Coronary artery (tissue), 2 donors: ENCODE measurements around the gene HOXB2.

Experiments
- DNase-seq: peaks from one replicate; pipeline ENCODE4 v3.0.0-alpha.2; 2017; ENCODE audit warnings: low spot score
- H3K27ac ChIP-seq, 2 donors: fragments of 200-600 bp; sonication (generic); one replicate each; pipeline ENCODE4 v1.5.1; 2016 to 2019
- H3K4me3 ChIP-seq: fragments of 200-600 bp; sonication (generic); 2 replicates; pipeline ENCODE4 v1.5.1; 2016; ENCODE audit warnings: mild to moderate bottlenecking, moderate library complexity
- TF ChIP-seq, protein P1 (sequence below): fragments of 200-600 bp; sonication (generic); IDR thresholded peaks from one replicate; pipeline ENCODE4 v1.5.1; 2019; ENCODE audit warnings: antibody characterized with exemption

Gene HOXB2

DNA sequence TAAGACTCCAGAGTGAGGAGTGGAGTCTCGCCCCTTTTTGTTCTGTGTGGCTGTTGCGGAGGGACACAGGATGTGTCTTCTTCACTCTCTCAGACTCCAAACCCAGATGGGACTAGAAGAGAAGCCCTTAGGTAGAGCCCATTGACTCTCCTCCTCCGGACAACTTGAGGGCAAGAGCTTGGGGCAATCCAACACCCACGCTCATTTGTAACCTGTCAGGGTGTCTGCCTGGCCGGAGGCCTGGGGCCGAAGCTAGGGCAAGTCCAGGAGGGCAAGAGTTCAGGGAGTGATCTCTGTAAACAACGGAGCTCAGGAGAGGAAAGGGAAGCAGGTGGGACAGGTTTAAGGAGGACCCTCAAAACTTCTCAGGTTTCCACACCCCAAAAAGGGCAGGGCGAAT lies 12.6 kb downstream of the HOXB2 start:
- H3K4me3 ChIP-seq: no peak overlapping the region
- no peak for DNase-seq
- TF ChIP-seq, protein P1, sequence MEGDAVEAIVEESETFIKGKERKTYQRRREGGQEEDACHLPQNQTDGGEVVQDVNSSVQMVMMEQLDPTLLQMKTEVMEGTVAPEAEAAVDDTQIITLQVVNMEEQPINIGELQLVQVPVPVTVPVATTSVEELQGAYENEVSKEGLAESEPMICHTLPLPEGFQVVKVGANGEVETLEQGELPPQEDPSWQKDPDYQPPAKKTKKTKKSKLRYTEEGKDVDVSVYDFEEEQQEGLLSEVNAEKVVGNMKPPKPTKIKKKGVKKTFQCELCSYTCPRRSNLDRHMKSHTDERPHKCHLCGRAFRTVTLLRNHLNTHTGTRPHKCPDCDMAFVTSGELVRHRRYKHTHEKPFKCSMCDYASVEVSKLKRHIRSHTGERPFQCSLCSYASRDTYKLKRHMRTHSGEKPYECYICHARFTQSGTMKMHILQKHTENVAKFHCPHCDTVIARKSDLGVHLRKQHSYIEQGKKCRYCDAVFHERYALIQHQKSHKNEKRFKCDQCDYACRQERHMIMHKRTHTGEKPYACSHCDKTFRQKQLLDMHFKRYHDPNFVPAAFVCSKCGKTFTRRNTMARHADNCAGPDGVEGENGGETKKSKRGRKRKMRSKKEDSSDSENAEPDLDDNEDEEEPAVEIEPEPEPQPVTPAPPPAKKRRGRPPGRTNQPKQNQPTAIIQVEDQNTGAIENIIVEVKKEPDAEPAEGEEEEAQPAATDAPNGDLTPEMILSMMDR: no peak
- H3K27ac ChIP-seq: no peak overlapping the region

DNA sequence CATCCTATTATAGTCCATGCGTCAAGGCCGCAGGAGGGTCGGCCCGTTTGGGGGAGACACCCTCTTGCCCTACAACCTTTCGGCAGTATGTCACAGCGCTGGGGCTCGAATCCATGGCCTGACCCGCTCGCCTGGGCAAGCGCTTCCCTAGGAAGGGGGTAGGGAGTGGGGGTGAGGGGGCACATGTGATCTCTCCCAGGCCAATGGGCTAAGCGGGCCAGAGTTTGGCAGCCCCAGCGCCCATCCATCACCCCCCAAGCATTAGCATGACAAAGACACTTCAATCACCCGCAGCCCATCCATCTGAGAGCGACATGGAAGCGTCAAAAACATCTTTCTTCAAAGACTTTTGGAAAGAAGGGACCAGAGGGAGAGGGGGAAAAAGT lies 14.0 kb downstream of the HOXB2 start, which contains the start of gene HOXB1:
HOXB1 (minus strand) TSS at position 125 of the 386 bp plus-strand sequence; CDS start at position 18, 107 bp downstream.
- H3K27ac ChIP-seq: no peak within 1 kb of the TSS
- no peak for DNase-seq
- TF ChIP-seq, protein P1: no peak

DNA sequence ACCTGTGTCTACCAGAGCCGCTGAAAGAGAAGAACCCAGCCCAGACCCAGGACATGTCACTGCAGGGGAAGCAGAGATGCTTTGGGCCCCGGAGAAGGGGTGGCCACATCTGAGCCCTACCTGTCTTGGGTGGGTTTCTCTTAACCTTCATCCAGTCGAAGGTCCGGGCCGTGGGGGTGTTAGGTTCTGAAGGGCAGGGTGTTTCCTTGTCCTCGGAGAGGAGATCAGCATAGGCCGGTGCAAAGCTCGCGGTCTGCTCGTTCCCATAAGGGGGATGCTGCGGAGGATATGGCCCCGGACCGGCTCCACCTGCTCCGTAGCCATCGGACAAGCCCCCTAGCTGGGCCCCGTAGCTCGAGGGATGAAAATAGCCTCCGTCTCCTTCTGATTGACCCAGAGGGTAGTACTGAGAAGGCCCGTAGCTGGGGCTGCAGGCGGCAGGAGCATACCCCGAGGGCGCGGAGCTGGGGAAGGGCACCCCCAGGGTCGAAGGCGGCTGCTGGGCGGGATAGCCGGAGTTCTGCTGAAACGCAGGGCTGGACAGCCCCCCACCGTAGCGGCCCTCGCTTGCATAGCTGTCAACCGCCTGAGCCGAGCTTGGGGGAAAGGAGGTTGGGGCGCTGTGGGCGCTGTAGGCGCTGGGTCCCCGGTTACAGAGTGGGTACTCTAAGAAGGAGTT lies 14.6 kb downstream of the HOXB2 start:
- TF ChIP-seq, protein P1: no peak
- H3K4me3 ChIP-seq: no peak overlapping the region
- no peak overlapping the region for H3K27ac ChIP-seq
- no peak for DNase-seq

More for the DNA sequence above, 14.0 kb downstream of the HOXB2 start, which contains the start of gene HOXB1:
- H3K4me3 ChIP-seq: no peak within 1 kb of the TSS

DNA sequence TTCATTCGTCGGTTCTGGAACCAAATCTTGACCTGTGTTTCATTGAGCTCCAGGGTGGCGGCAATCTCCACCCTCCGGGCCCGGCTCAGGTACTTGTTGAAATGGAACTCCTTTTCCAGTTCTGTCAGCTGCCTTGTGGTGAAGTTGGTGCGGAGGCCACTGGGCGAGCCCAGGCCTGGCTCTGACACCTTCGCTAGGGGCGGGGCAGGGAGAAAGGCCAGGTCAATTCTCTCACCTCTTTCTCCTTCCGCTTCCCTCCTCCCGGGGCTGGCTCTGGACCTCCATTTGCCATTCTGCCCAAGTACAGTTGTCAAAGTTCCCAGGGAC lies 15.3 kb downstream of the HOXB2 start:
- H3K4me3 ChIP-seq: no peak overlapping the region
- DNase-seq: no peak
- H3K27ac ChIP-seq: no peak overlapping the region
- TF ChIP-seq, protein P1: no peak

DNA sequence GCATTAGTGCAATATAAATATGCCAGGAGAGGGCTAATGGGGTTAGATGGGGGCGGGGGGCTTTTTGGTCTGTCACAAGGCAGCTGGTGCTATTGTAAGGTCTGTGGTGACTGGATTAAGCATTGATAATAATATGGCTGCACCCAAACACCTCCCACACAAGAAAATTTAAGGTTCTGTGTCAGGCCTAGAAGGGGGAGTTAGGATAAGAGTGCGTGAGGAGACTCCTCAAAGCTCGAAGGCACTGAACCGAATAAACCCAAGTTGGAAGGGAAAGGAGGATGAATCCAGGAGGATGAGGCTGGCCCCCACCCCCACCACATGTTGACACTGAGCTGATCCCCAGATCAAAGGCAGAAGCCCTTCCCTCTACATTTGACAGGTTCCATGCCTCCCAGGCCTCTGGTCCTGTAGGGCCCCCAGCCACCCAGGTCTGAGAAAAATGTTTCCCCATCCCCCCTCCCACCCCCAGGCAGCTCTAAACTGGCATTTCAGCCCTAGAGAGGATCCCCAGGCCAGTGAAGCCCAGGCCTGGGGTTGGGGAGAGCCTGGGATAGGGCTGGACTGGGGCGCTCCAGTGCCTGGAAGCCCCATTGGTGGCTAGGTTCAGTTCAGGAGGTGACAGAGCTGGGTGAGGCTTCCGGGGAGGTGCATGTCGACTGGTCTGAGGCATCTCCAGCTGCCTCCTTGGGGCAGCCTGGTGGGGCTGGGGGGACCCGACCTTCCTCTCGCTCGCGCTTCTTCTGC lies 15.8 kb downstream of the HOXB2 start:
- DNase-seq: no peak
- Histone ChIP-seq H3K4me3 (no peak overlapping the region), H3K27ac (no peak overlapping the region)
- TF ChIP-seq, protein P1: no peak

DNA sequence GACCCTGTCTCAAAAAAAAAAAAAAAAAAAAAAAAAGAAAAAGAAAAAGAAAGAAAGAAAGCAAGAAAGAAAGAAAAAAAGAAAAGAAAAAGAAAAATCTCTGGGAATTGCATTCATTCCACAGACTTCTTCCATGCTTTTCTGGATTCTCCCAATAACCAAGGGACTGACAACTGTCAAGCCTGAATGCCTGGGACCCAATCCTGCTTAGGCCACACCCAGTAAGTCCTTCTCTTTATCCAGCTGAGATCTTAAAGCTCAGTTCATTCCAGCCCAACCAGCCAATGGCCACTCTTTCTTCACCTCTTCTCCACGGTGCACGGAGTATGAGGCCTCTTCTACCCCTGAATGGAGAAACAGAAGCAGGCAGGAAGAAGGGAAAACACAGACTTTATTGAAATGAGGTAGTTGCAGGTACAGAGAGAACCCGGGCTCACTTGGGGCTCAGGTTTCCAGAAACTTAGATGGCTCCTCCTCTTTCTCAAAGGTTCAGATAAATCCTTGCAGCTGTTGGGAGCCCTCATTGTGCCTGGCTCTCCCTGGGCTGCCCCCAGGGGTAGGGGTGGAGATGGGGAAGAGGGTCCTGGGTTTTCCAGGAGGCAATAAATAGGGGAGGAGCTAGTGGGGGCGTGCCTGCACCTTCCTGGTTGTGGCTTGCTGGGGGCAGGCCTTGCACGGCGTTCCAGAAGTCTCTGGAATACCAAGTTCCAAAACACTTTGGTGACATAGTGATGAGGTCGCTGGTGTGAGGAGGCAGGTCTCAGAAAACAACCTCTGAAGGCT lies 16.6 kb downstream of the HOXB2 start:
- DNase-seq: no peak
- Histone ChIP-seq H3K27ac (no peak overlapping the region), H3K4me3 (no peak overlapping the region)
- TF ChIP-seq, protein P1: no peak
